HG03342 (cell line): ENCODE measurements around the gene RETREG2.
"Not testable (repeated sequence)": the region's sequence is repeated elsewhere in the genome, so short reads cannot be mapped to it uniquely, and the experiment has no call there.

ENCODE experiments used
- ATAC-seq: cut with Tn5 transposase; IDR thresholded peaks from one replicate; pipeline ENCODE4 v1.9.1; 2021; ENCODE audit warnings: mild to moderate bottlenecking, moderate library complexity; ENCODE audit not compliant: unreplicated experiment

Gene RETREG2

GRCh38 chr2:219186754-219187456 is 8.8 kb downstream of the RETREG2 start:
- ATAC-seq: no peak

DNA sequence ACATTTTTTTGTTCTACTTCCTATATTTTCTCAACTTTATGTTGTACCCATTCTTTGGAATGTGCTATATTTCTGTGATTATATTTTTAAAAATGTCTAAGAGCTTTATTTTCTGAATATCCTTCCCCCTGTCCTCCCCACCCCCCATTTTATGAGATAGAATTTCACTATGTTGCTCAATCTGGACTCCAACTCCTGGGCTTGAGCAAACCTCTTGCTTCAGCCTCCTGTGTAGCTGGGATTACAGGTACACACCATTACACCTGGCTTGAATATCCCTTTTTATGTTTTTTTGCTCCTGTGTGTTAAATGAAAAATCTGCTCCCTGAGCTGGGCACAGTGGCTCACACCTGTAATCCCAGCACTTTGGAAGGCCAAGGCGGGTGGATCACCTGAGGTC is 19.3 kb downstream of the RETREG2 start:
- ATAC-seq: no peak

- ATAC-seq: no peak
These were observed 20.9 kb downstream of the RETREG2 start for GRCh38 chr2:219198974-219199373.

GRCh38 chr2:219199470-219200211 is 21.6 kb downstream of the RETREG2 start:
- no peak for ATAC-seq

DNA sequence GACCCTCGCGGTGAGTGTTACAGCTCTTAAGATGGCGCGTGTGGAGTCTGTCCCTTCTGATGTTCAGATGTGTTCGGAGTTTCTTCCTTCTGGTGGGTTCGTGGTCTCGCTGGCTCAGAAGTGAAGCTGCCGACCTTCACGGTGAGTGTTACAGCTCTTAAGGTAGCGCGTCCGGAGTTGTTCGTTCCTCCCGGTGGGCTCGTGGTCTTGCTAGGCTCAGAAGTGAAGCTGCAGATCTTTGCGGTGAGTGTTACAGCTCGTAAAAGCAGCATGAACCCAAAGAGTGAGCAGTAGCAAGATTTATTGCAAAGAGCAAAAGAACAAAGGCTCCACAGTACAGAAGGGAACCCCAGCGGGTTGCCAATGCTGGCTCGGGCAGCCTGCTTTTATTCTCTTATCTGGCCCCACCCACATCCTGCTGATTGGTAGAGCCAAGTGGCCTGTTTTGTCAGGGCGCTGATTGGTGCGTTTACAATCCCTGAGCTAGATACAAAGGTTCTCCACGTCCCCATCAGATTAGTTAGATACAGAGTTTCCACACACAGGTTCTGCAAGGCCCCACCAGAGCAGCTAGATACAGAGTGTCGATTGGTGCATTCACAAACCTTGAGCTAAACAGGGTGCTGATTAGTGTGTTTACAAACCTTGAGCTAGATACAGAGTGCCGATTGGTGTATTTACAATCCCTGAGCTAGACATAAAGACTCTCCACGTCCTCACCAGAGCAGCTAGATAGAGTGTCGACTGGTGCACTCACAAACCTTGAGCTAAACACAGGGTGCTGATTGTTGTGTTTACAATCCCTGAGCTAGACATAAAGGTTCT is 22.6 kb downstream of the RETREG2 start:
- ATAC-seq: not testable (repeated sequence)

- not testable (repeated sequence) for ATAC-seq
These were observed 23.3 kb downstream of the RETREG2 start for GRCh38 chr2:219201331-219201730.

DNA sequence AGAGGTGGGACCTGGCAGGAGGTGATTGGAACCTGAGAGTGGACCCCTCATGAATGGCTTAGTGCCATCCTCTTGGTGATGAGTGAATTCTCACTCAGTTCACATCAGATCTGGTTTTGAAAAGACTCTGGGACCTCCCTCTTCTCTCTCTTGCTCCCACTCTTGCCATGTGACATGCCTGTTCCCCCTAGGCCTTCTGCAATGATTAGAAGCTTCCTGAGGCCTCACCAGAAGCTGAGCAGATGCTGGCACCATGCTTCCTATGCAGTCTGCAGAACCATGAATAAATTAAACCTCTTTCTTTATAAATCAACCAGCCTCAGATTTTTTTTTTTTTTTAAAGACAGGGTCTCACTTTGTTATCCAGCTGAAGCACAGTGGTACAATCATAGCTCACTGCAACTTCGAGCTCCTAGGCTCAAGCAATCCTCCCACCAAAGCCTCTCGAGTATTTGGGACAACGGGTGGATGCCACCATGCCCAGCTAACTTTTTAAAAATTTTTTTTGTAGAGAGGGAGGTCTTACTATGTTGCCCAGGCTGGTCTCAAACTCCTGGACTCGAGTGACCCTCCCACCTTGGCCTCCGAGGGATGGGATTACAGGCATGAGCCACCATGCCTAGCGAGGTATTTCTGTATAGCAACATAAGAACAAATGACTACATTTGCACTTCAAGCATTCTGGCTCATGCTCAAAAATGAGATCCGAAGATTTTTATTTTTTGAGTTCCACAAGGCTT is 26.5 kb downstream of the RETREG2 start:
- ATAC-seq: no peak

DNA sequence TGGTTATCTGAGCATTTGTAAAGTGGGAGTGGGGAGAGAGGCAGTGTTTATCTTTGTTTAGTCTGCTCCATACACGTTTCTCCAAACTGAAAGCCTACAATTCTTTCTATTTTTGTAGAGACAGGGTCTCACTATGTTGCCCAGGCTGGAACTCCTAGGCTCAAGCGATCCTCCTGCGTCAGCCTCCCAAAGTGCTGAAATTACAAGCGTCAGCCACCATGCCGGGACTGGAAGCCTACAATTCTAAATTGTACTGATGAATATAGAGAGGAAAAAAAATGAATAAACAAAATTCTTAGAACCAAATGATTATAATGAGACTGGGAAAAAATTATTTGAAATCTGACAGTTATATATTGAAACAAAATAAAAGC is 27.1 kb downstream of the RETREG2 start:
- ATAC-seq: no peak

- ATAC-seq: no peak
These were observed 27.9 kb downstream of the RETREG2 start for GRCh38 chr2:219205981-219206327.

DNA sequence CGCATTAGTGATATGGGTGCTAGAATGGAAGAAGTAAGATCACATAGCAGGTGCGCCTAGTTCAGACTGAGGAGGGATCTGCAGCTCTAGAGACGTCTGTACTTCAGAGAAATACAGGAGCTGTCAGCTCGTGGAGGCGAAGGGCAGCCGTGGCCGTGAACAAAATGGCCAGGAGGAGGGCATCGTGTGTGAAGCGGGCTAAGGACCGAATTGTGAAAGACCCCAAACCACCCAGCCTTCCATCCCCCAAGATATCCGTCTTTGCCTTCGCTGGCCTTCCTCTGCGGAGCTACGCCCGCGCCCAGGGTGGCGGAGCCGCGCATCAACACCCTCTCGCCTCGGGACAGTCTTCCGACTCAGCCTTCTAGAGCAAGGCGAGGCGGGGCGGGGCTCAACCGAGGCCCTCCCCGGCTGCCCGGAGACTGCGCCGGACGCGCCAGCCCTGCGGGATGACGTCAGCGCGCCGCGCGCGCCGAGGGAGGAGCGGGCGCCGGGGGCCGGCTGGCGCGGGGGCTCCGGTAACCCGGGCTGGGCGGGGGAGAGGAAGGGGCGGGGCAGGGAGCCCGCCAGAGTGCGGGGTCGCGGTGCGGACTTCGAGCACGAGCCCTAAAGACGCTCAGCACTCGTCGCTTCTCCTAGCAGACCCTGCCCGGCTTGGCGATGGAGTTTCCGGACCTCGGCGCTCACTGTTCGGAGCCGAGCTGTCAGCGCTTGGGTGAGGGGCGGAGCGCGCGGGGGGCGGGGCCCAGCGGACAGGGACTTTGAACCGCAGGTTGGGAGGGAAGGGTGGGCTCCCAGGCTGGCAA is 28.5 kb downstream of the RETREG2 start, which contains the start of gene ZFAND2B:
Gene ZFAND2B, plus strand, starts transcription at position 455 of the 806 bp plus-strand sequence. Its CDS starts 206 bp downstream, at position 661.
- peak; percentile 97 for ATAC-seq

DNA sequence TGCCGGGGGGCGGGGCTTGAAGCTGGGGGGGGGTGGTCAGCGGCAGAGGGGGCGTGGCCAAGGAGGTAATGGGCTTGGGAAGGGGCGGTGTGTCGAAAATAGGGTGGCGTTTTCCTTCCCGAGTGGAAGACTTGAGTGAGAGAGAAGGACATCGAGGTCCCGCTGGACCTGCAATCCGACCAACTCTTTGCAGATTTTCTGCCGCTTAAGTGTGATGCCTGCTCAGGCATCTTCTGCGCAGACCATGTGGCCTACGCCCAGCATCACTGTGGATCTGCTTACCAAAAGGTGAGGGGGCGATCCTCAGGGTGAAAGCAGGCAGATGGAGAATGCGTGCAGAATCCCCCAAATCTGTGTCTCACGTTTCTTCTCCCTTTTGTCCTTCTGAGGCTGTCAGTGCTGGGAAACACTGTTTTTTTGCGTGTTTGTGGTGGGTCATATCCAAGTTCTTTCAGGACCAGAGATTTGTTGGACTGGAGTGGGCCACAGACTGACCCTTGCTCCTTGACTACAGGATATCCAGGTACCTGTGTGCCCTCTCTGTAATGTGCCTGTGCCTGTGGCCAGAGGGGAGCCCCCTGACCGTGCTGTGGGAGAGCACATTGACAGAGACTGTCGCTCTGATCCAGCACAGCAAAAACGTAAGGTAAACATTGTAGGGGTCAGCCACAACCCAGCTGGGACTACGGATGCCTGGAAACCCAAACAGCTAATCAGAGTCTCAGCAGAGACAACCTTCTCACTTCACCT is 29.2 kb downstream of the RETREG2 start:
- ATAC-seq: no peak

DNA sequence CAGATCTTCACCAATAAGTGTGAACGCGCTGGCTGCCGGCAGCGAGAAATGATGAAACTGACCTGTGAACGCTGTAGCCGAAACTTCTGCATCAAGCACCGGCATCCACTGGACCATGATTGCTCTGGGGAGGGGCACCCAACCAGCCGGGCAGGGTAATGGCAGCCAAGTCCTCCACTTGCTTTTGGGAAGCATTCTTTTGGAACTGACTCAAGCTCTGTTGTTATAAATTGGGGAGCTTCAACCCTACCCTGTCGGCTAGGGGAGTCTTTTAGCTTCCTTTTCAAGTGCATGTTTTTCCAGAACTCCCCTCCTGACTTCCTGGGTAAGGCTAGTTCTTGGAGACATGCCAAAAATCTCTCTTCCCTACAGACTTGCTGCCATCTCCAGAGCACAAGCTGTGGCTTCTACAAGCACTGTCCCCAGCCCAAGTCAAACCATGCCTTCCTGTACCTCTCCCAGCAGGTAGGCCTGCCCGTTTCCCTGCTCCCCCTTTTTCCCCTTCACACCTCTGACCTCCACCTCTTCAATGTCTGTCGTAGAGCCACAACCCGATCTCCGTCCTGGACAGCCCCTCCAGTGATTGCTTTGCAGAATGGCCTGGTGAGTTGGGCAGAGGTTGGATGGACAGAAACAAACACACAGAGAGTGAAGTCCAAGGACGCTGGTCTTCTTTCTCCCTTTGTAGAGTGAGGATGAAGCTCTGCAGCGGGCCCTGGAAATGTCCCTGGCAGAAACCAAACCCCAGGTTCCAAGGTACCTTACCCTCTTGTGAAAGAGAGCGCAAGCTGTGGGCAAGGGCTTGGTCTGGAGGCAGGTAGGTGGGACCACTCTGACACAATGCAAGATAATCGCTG is 30.0 kb downstream of the RETREG2 start:
- no peak for ATAC-seq

- no peak for ATAC-seq
These were observed 31.4 kb downstream of the RETREG2 start for GRCh38 chr2:219209236-219210195.

DNA sequence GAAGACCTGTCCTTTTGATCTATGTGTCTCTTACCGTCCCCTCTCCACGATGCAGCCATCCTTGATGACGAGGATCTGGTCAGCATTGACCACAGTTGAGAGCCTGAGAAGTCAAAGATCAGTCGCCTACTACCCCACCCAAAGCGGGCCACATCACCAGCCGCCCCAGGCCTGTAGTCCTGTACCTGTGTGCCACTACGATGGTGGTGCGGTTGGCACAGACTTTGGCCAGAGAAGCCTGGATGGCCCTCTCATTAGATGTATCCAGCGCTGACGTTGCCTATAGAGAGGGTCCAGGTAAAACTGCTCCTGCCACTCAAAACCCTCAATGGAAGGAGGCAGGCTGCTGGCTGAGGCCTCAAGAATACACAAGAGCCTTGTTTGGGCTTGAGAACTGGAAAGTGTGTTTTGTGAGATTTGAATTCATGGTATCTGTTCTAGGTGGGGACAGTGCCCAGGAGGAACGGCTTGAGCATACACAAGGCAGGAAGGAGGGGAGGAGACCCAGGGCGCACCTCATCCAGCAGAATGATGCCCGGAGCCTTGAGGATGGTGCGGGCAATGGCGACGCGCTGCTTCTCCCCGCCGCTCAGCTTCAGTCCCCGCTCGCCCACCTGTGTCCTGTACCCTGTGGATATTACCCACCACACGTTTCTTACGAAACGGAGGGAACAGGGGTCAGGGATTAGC is 32.3 kb downstream of the RETREG2 start:
- ATAC-seq: no peak

GRCh38 chr2:219210886-219211362 is 32.8 kb downstream of the RETREG2 start:
- ATAC-seq: no peak

- no peak for ATAC-seq
These were observed 34.9 kb downstream of the RETREG2 start for GRCh38 chr2:219213026-219213415.
